ENCODE data around the gene MCHR1.
"Not testable (repeated sequence)": the region's sequence is repeated elsewhere in the genome, so short reads cannot be mapped to it uniquely, and the experiment has no call there.

Gene MCHR1

GRCh38 chr22:40691532-40691931 is 12.2 kb downstream of the MCHR1 start:
- no peak for DNase-seq (ENCODE audit: low read depth in 2 of 2)

GRCh38 chr22:40694411-40694810 is 15.1 kb downstream of the MCHR1 start:
- no peak for DNase-seq (ENCODE audit: low read depth in 2 of 2)

- no peak for DNase-seq (ENCODE audit: low read depth in 2 of 2)
Measured at GRCh38 chr22:40701274-40701673, 22.0 kb downstream of the MCHR1 start.

GRCh38 chr22:40703174-40703573 is 23.9 kb downstream of the MCHR1 start:
- no peak for DNase-seq (ENCODE audit: low read depth in 2 of 2)

- DNase-seq (ENCODE audit: low read depth in 2 of 2), result no peak
Measured at GRCh38 chr22:40703736-40704135, 24.5 kb downstream of the MCHR1 start.

GRCh38 chr22:40705918-40706682 is 26.8 kb downstream of the MCHR1 start:
- no peak for DNase-seq (ENCODE audit: low read depth in 2 of 2)

- DNase-seq (ENCODE audit: low read depth in 2 of 2), result no peak
Measured at GRCh38 chr22:40707154-40707553, 27.9 kb downstream of the MCHR1 start.

GRCh38 chr22:40708177-40708576 is 28.9 kb downstream of the MCHR1 start:
- no peak for DNase-seq (ENCODE audit: low read depth in 2 of 2)

- no peak for DNase-seq (ENCODE audit: low read depth in 2 of 2)
Measured at GRCh38 chr22:40709752-40710413, 30.6 kb downstream of the MCHR1 start.

GRCh38 chr22:40712311-40712710 is 33.0 kb downstream of the MCHR1 start:
- DNase-seq (ENCODE audit: low read depth in 2 of 2), result no peak

- no peak for DNase-seq (ENCODE audit: low read depth in 2 of 2)
Measured at GRCh38 chr22:40714499-40715337, 35.4 kb downstream of the MCHR1 start.

- DNase-seq (ENCODE audit: low read depth in 2 of 2), result no peak
Measured at GRCh38 chr22:40716116-40716515, 36.8 kb downstream of the MCHR1 start.

GRCh38 chr22:40717657-40718056 is 38.4 kb downstream of the MCHR1 start:
- DNase-seq (ENCODE audit: low read depth in 2 of 2), result not testable (repeated sequence)

GRCh38 chr22:40718250-40719204 is 39.2 kb downstream of the MCHR1 start:
- DNase-seq (ENCODE audit: low read depth in 2 of 2), result no peak

- no peak for DNase-seq (ENCODE audit: low read depth in 2 of 2)
Measured at GRCh38 chr22:40719599-40719998, 40.3 kb downstream of the MCHR1 start.

- DNase-seq (ENCODE audit: low read depth in 2 of 2), result not testable (repeated sequence)
Measured at GRCh38 chr22:40720156-40720537, 40.9 kb downstream of the MCHR1 start.

GRCh38 chr22:40720538-40721256 is 41.4 kb downstream of the MCHR1 start:
- DNase-seq (ENCODE audit: low read depth in 2 of 2), result no peak

GRCh38 chr22:40721266-40721665 is 42.0 kb downstream of the MCHR1 start:
- DNase-seq (ENCODE audit: low read depth in 2 of 2), result no peak

GRCh38 chr22:40723396-40723933 is 44.2 kb downstream of the MCHR1 start:
- DNase-seq (ENCODE audit: low read depth in 2 of 2), result no peak

- no peak for DNase-seq (ENCODE audit: low read depth in 2 of 2)
Measured at GRCh38 chr22:40726514-40726913, 47.2 kb downstream of the MCHR1 start.
